Mesothelial cell of epicardium (in vitro differentiated cells): ENCODE measurements around the gene DAW1. TPM values are rescaled to one million over a fixed set of nuclear protein-coding genes. Genes with fewer than 3 reads are reported as not detected.

Source experiments
- DNase-seq, 2 experiments: peaks; one replicate each; pipeline ENCODE4 v3.0.0; 2021; ENCODE audit warnings: low spot score in 2 of 2; ENCODE audit not compliant: unreplicated experiment in 2 of 2
- H3K27ac Mint-ChIP-seq: 2 replicates; pipeline ENCODE4 v1.8.0; 2021; ENCODE audit warnings: mixed read lengths
- H3K27me3 Mint-ChIP-seq: 2 replicates; pipeline ENCODE4 v1.8.0; 2021; ENCODE audit warnings: low read depth, mixed read lengths
- H3K36me3 Mint-ChIP-seq: 2 replicates; pipeline ENCODE4 v1.8.0; 2021; ENCODE audit warnings: mixed read lengths
- H3K4me1 Mint-ChIP-seq: 2 replicates; pipeline ENCODE4 v1.8.0; 2021; ENCODE audit warnings: mixed read lengths
- H3K4me3 Mint-ChIP-seq: 2 replicates; pipeline ENCODE4 v1.8.0; 2021; ENCODE audit warnings: mild to moderate bottlenecking, moderate library complexity, mixed read lengths
- H3K9me3 Mint-ChIP-seq: 2 replicates; pipeline ENCODE4 v1.8.0; 2021; ENCODE audit warnings: mixed read lengths
- total RNA-seq: library from RNA; stranded (reverse); gene quantifications from 3 replicates; pipeline ENCODE4 v1.2.1, GENCODE V29; 2021
- TF ChIP-seq, protein P1 (sequence below): fragments of 200-600 bp; sonication (generic); IDR thresholded peaks from one replicate; pipeline ENCODE4 v1.5.0; 2021; ENCODE audit warnings: antibody characterized with exemption; ENCODE audit not compliant: unreplicated experiment

The DAW1 gene
- total RNA-seq, 1 donor from 2014 or later, result not detected

DNA sequence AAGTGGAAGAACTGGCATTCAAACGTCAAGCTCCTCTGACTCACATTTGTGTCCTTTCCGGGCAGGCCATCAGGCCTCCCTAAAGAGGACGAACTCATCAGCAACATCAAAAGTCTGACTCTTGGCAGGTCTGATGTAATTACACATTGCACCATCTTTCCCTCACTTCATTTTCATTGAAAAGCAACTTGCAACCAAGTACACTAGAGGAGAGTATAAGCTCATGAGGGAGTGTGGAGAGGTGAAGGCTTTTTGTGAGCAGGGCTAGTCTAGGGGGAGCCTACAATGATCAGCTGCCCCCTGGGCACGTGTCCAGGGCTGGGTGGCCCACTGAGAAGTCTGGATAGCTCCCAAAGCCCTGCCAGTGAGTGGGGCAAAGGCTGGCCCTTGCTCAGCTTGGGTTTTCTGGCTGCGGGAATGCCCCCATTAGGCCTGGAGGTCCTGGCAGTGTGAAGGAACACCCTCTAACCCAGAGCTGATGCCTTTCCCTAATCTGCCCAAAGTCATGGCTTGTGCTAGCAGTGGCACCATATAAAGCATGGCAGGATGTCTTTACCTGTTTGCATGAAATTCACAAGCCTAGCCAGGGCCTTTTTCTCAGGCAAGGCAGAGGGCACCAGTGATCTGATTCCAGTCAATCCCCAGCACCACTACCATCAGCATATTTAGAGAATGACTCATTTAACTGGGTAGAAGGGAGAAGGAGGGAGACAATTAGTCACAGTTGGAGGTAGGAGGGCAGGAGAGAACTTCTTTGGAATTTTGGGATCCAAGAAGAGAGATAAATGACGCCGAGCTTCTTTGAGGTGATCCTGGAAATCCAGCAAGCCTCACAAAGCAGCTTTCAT is 8.5 kb upstream of the DAW1 start:
- Mint-ChIP-seq H3K27ac (no peak overlapping the region), H3K4me1 (peaks cover 8% of the 10 kb centered on the region), H3K36me3 (no peaks in the 10 kb centered on the region), H3K4me3 (no peak overlapping the region), H3K9me3 (no peaks in the 10 kb centered on the region), H3K27me3 (no peaks in the 10 kb centered on the region)
- DNase-seq, result no peak
- TF ChIP-seq, protein P1, sequence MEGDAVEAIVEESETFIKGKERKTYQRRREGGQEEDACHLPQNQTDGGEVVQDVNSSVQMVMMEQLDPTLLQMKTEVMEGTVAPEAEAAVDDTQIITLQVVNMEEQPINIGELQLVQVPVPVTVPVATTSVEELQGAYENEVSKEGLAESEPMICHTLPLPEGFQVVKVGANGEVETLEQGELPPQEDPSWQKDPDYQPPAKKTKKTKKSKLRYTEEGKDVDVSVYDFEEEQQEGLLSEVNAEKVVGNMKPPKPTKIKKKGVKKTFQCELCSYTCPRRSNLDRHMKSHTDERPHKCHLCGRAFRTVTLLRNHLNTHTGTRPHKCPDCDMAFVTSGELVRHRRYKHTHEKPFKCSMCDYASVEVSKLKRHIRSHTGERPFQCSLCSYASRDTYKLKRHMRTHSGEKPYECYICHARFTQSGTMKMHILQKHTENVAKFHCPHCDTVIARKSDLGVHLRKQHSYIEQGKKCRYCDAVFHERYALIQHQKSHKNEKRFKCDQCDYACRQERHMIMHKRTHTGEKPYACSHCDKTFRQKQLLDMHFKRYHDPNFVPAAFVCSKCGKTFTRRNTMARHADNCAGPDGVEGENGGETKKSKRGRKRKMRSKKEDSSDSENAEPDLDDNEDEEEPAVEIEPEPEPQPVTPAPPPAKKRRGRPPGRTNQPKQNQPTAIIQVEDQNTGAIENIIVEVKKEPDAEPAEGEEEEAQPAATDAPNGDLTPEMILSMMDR, result no peak

DNA sequence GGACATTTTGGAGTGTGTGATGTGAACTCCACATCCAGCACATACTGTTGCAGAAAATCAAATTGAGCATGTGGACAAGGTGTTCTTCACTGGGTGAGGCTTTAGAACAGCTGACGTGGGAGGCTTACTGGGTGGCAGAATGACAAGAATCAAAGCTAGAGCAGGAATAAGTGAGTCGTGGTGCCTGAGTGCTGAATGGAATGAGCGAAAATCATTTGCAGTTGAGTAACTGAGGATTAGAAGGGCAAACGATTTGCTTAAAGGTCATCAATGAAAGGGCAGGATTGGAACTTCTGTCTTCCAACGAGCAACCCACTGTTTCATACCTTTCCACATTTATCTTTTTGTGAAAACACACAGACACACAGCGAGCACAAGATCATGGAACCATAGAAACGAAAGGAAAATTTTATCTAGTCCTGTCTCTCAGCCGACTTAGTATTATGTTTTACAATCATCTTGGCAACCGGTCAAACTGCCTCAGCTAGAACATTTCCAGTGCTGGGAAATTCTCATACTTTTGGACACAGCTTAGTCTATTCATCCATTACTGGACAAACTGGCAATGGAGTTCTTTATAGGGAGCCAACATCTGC is 7.2 kb upstream of the DAW1 start:
- TF ChIP-seq, protein P1, result no peak
- no peaks in the 10 kb centered on the region for H3K9me3 Mint-ChIP-seq
- DNase-seq, result no peak
- peaks cover 8% of the 10 kb centered on the region for H3K4me1 Mint-ChIP-seq
- H3K4me3 Mint-ChIP-seq, result no peak overlapping the region
- no peak overlapping the region for H3K27ac Mint-ChIP-seq
- H3K27me3 Mint-ChIP-seq, result no peaks in the 10 kb centered on the region
- no peaks in the 10 kb centered on the region for H3K36me3 Mint-ChIP-seq

DNA sequence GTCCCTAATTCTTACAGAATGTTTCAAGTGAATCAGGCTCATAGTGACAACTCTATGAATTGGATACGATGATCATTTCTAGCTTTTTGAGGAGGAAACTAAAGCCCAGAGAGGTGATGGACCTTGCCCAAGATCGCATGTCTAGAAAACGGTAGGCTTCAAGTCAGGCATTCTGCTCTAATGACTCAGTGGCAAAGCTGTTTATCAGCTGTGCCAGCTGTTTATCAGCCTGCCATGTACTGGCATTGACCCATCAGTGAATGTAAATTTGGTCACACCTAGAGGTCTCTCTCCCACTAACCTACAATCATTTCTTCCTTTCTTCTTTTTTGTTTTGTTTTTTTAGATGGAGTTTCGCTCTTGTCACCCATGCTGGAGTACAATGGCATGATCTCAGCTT is 6.1 kb upstream of the DAW1 start:
- TF ChIP-seq, protein P1, result no peak
- peaks cover 7% of the 10 kb centered on the region for H3K4me1 Mint-ChIP-seq
- no peak overlapping the region for H3K27ac Mint-ChIP-seq

DNA sequence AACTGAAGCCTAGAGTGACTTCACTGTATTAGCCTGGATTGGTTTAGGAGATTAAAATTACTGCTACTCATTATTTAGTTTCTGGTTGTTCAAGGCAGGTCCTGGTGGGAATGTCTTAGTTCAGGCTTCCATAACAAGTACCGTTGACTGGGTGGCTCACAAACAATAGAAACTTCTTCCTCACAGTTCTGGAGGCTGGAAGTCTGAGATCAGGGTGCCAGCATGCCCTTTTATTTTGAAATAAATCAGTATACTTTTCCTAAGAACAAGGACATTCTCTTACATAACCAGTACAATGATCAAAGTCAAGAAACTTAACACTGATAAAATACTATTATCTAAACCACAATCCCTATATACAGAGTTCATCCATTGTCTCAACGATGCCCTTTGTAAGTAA is 4.0 kb upstream of the DAW1 start:
- DNase-seq, result no peak
- Mint-ChIP-seq H3K4me3 (no peak overlapping the region), H3K27ac (no peak overlapping the region), H3K36me3 (no peaks in the 10 kb centered on the region), H3K9me3 (no peaks in the 10 kb centered on the region), H3K27me3 (peaks cover 4% of the 10 kb centered on the region), H3K4me1 (peaks cover 6% of the 10 kb centered on the region)
- TF ChIP-seq, protein P1, result no peak

More for the DNA sequence above, 6.1 kb upstream of the DAW1 start:
- no peaks in the 10 kb centered on the region for H3K36me3 Mint-ChIP-seq
- no peak overlapping the region for H3K4me3 Mint-ChIP-seq
- H3K27me3 Mint-ChIP-seq, result peaks cover 1% of the 10 kb centered on the region
- no peak for DNase-seq
- no peaks in the 10 kb centered on the region for H3K9me3 Mint-ChIP-seq

DNA sequence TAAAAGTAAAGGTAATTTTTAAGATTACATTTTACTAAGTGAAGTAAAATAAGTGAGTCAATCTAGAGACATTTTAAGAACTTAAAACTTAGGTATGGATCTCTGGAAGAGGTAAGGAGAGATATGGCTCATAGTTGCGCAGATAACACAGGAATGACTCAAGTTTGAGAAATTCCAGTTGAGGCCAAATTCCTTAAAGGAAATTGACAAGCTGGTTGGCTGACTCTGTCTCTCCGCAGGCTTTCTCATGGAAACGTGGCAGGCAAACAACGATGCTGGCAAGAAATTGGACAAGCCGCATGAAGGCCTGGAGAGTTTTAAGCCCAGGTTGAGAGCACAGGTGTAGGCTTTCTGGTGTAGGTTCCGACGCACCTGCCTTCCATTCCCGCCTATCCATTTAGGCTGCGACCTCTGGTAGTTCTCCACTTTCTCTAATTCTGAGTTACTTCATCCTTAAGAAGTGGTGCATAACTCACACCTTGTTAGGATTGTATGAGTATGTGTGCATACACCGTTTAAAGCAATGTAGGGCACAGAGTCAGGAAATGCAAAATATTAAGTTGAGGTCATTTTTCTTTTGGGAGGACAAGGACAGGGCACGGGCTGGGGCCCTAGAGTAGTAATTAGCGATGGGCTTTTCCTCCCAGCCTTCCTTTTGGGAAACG is 589 bp upstream of the DAW1 start:
- DNase-seq, result no peak
- TF ChIP-seq, protein P1, result no peak
- H3K27ac Mint-ChIP-seq, result peak overlapping the region; percentile 66
- H3K36me3 Mint-ChIP-seq, result no peaks in the 10 kb centered on the region
- peak overlapping the region; percentile 59 for H3K4me3 Mint-ChIP-seq
- H3K4me1 Mint-ChIP-seq, result peaks cover 6% of the 10 kb centered on the region
- H3K27me3 Mint-ChIP-seq, result peaks cover 25% of the 10 kb centered on the region
- no peaks in the 10 kb centered on the region for H3K9me3 Mint-ChIP-seq
